KMS-11 (cell line): ENCODE measurements around the gene AMIGO2.

Experiments used
- H2AFZ ChIP-seq: fragments of 200-600 bp; sonication (generic); 2 replicates; pipeline ENCODE4 v1.6.1; 2016; ENCODE audit warnings: antibody characterized with exemption, mixed run types, low read depth
- H3K27ac ChIP-seq: fragments of 200-600 bp; sonication (generic); 2 replicates; pipeline ENCODE4 v1.6.1; 2016; ENCODE audit warnings: mild to moderate bottlenecking, mixed run types
- H3K27me3 ChIP-seq: fragments of 200-600 bp; sonication (generic); 2 replicates; pipeline ENCODE4 v1.6.1; 2017; ENCODE audit warnings: mild to moderate bottlenecking, low read depth, mixed run types, moderate library complexity; ENCODE audit not compliant: insufficient read depth
- H3K36me3 ChIP-seq: fragments of 200-600 bp; sonication (generic); 2 replicates; pipeline ENCODE4 v1.6.1; 2017; ENCODE audit warnings: mild to moderate bottlenecking, mixed run types; ENCODE audit not compliant: insufficient read depth
- H3K4me1 ChIP-seq: fragments of 200-600 bp; sonication (generic); 2 replicates; pipeline ENCODE4 v1.6.1; 2016; ENCODE audit warnings: mild to moderate bottlenecking, low read depth, mixed run types; ENCODE audit not compliant: poor library complexity, severe bottlenecking
- H3K4me2 ChIP-seq: fragments of 200-600 bp; sonication (generic); 2 replicates; pipeline ENCODE4 v1.7.0; 2016; ENCODE audit warnings: mild to moderate bottlenecking, mixed run types
- H3K4me3 ChIP-seq: fragments of 200-600 bp; sonication (generic); IDR thresholded peaks from 2 replicates; pipeline ENCODE4 v1.6.1; 2017; ENCODE audit warnings: low read depth, low read length, mixed read lengths; ENCODE audit not compliant: insufficient read depth
- H3K79me2 ChIP-seq: fragments of 200-600 bp; sonication (generic); 2 replicates; pipeline ENCODE4 v1.6.1; 2016; ENCODE audit warnings: low read depth, mixed run types; ENCODE audit not compliant: insufficient read depth
- H3K9ac ChIP-seq: fragments of 200-600 bp; sonication (generic); 2 replicates; pipeline ENCODE4 v1.6.1; 2016; ENCODE audit warnings: mild to moderate bottlenecking, mixed run types
- H4K20me1 ChIP-seq: fragments of 200-600 bp; sonication (generic); 2 replicates; pipeline ENCODE4 v1.6.1; 2016; ENCODE audit warnings: mild to moderate bottlenecking, mixed run types; ENCODE audit not compliant: insufficient read depth
- TF ChIP-seq, protein P1 (sequence below): fragments of 200-600 bp; sonication (generic); conservative IDR thresholded peaks from 2 replicates; pipeline ENCODE4 v1.6.1; 2017; ENCODE audit warnings: low read depth, mild to moderate bottlenecking, antibody characterized with exemption, low read length, moderate library complexity, mixed read lengths

Gene AMIGO2, protein sequence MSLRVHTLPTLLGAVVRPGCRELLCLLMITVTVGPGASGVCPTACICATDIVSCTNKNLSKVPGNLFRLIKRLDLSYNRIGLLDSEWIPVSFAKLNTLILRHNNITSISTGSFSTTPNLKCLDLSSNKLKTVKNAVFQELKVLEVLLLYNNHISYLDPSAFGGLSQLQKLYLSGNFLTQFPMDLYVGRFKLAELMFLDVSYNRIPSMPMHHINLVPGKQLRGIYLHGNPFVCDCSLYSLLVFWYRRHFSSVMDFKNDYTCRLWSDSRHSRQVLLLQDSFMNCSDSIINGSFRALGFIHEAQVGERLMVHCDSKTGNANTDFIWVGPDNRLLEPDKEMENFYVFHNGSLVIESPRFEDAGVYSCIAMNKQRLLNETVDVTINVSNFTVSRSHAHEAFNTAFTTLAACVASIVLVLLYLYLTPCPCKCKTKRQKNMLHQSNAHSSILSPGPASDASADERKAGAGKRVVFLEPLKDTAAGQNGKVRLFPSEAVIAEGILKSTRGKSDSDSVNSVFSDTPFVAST

DNA sequence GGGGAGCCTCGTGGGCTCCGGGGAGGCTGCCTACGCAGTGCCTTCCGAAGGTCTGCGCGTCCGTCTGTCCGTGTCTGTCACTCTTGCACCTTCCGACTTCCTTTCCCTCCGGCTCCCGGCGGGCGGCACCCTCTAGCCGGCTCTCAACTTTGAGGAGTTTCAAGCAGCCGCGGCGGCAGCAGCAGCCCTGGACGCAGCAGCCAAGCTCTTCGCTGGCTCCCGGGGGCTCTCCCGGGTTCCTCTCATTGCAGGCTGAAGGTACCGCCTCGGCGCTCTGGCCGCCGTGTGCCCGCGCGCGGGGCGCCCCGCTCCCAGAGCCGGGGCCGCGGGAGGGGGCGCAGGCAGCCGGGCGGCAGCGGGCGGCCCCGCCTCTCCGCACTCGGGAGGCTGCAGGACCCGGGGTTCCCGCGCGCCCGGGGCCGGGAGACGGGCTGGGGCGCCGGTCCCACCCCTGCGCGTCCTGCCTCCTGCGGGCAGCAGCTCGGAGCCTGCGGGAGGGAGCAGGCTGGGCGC lies at the start of gene AMIGO2, which contains the start of gene PCED1B:
TSS of gene AMIGO2 (minus strand) at position 492 of the 513 bp plus-strand sequence. CDS start 957 bp downstream, outside the sequence.
TSS of gene PCED1B (plus strand) at position 154 of the 513 bp plus-strand sequence. CDS start 155,443 bp downstream, outside the sequence.
- Histone ChIP-seq H2AFZ (peak within 1 kb of the TSS; percentile 79), H3K27me3 (no peaks in the 10 kb centered on the region), H3K4me1 (no peaks in the 10 kb centered on the region), H3K4me2 (peak within 1 kb of the TSS; percentile 57), H3K9ac (no peak within 1 kb of the TSS), H3K27ac (no peak within 1 kb of the TSS), H3K36me3 (no peaks in the 10 kb centered on the region), H3K79me2 (no peaks in the 10 kb centered on the region), H3K4me3 (no peak within 1 kb of the TSS), H4K20me1 (no peaks in the 10 kb centered on the region)
- TF ChIP-seq, protein P1, sequence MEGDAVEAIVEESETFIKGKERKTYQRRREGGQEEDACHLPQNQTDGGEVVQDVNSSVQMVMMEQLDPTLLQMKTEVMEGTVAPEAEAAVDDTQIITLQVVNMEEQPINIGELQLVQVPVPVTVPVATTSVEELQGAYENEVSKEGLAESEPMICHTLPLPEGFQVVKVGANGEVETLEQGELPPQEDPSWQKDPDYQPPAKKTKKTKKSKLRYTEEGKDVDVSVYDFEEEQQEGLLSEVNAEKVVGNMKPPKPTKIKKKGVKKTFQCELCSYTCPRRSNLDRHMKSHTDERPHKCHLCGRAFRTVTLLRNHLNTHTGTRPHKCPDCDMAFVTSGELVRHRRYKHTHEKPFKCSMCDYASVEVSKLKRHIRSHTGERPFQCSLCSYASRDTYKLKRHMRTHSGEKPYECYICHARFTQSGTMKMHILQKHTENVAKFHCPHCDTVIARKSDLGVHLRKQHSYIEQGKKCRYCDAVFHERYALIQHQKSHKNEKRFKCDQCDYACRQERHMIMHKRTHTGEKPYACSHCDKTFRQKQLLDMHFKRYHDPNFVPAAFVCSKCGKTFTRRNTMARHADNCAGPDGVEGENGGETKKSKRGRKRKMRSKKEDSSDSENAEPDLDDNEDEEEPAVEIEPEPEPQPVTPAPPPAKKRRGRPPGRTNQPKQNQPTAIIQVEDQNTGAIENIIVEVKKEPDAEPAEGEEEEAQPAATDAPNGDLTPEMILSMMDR: no peak

DNA sequence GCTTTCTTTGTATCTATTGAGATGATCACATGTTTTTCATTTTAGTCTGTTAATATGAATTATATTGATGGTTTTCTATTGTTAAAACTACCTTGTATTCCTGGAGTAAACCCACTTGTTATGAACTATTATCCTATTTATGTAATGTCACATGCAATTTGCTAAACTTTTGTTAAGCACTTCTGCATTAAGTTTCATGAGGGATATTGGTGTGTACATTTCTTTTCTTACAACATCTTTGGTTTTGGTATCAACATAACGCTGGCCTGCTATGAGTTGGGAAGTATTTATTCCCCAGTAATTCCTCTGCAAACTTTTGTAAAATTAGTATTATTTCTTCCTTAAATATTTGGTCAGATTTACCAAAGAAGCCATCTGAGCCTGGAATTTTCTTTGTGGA lies 46.5 kb upstream of the AMIGO2 start:
- Histone ChIP-seq H3K79me2 (no peaks in the 10 kb centered on the region), H4K20me1 (no peaks in the 10 kb centered on the region), H3K4me1 (no peaks in the 10 kb centered on the region), H3K27me3 (no peaks in the 10 kb centered on the region), H3K36me3 (no peaks in the 10 kb centered on the region), H3K27ac (no peak overlapping the region), H3K9ac (no peak overlapping the region), H2AFZ (no peak overlapping the region), H3K4me2 (no peak overlapping the region), H3K4me3 (no peak overlapping the region)
- TF ChIP-seq, protein P1: no peak

DNA sequence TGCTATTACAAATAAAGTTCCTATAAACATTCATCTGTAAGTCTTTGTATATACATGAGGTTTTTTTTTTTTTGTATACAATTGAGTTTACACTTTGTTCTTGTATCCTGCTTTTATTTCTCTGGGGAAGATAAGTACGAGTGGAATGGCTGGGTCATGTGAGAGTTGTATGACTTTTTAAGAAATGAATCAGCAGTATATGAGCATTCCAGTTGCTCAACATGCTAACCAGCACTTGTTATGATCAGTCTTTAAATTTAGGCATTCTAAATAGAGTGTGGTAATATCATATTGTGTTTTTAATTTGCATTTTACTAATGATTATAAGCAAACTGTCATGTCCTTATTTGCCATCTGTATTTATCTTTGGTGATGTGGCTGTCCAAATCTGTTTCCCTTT lies 44.7 kb upstream of the AMIGO2 start:
- no peak overlapping the region for H3K4me3 ChIP-seq
- no peak overlapping the region for H3K4me2 ChIP-seq
- H3K9ac ChIP-seq: no peak overlapping the region
- no peaks in the 10 kb centered on the region for H4K20me1 ChIP-seq
- no peak overlapping the region for H2AFZ ChIP-seq
- no peak overlapping the region for H3K27ac ChIP-seq
- H3K36me3 ChIP-seq: no peaks in the 10 kb centered on the region
- H3K27me3 ChIP-seq: no peaks in the 10 kb centered on the region
- H3K79me2 ChIP-seq: no peaks in the 10 kb centered on the region
- TF ChIP-seq, protein P1: no peak
- no peaks in the 10 kb centered on the region for H3K4me1 ChIP-seq

DNA sequence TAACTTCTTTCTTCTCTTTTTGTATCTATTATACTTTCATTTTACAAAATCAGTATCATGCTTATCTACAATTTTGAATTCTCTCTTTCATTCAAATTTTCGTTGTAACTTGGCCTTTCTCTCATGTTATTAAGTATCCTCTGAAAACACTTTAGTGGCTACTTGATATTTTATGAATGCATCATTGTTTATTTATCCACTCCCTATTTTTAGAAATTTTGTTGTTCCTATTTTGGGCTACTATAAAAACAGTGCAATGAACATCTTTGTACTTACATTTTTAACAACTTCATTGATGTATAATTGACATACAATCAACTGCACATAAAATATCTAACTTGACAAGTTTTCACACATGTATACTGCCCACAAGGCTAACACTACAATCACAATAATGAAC lies 44.0 kb upstream of the AMIGO2 start:
- no peak overlapping the region for H2AFZ ChIP-seq
- H3K79me2 ChIP-seq: no peaks in the 10 kb centered on the region
- no peaks in the 10 kb centered on the region for H4K20me1 ChIP-seq
- no peak overlapping the region for H3K4me2 ChIP-seq
- no peaks in the 10 kb centered on the region for H3K27me3 ChIP-seq
- H3K4me1 ChIP-seq: no peaks in the 10 kb centered on the region
- H3K27ac ChIP-seq: no peak overlapping the region
- TF ChIP-seq, protein P1: no peak
- H3K4me3 ChIP-seq: no peak overlapping the region
- no peaks in the 10 kb centered on the region for H3K36me3 ChIP-seq
- H3K9ac ChIP-seq: no peak overlapping the region
